HS-5 (cell line): Measurements from ENCODE around the gene DNM3.
"Not testable (repeated sequence)": the region's sequence is repeated elsewhere in the genome, so short reads cannot be mapped to it uniquely, and the experiment has no call there.

Experiments
- DNase-seq: peaks from one replicate; pipeline ENCODE4 v3.0.0-alpha.2; 2012; ENCODE audit warnings: low read depth

DNM3 gene

DNA sequence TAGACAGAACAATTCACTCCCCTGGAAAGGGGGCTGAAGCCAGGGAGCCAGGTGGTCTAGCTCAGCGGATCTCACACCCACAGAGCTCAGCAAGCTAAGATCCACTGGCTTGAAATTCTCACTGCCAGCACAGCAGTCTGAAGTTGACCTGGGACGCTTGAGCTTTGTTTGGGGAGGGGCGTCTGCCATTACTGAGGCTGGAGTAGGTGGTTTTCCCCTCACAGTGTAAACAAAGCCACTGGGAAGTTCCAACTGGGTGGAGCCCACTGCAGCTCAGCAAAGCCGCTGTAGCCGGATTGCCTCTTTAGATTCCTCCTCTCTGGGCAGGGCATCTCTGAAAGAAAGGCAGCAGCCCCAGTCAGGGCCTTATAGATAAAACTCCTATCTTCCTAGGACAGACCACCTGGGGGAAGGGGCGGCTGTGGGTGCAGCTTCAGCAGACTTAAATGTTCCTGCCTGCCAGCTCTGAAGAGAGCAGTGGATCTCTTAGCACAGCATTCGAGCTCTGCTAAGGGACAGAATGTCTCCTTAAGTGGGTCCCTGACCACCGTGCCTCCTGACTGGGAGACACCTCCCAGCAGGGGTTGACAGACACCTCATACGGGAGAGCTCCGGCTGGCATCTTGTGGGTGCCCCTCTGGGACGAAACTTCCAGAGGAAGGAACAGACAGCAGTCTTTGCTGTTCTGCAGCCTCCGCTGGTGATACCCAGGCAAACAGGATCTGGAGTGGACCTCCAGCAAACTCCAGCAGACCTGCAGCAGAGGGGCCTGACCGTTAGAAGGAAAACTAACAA is 183.8 kb downstream of the DNM3 start:
- DNase-seq, result not testable (repeated sequence)

DNA sequence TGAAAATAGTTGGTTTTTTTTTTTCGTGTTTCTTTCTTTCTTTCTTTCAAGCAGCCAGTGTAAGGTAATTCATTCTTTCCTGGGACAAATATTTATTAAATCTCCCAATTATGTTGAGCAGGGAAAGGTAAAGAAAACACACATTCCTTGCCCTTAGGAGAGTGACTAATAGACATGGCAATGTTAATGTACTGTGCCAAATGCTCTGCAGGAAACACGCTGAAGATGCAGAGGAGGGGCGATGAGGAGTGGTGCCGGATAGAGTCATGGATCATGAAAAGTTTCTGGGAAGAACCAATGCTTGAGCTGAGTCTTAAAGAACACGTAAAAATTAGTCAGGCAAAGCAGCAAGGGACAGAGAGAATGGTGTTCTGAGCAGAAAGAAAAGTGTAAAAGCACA is 199.2 kb downstream of the DNM3 start:
- DNase-seq, result no peak

DNA sequence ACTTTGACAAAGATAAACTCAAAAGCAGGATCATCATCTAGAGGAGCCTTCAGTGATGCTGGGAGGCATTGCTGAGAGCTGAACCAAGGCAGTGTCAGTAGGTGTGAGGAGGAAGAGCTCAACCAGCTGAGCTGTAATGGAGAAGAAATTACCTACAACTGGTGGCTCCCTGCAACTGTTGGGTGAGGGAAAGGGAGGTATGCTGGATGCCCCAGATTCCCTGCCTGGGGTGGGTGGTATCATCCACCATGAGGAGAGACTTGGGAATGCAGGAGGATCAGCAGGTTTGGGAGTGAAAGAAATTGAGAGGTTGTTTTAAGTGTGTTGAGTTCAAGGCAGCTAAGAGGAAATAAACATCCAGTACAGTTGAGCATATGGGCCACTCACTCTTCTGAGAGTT is 199.8 kb downstream of the DNM3 start:
- no peak for DNase-seq

DNA sequence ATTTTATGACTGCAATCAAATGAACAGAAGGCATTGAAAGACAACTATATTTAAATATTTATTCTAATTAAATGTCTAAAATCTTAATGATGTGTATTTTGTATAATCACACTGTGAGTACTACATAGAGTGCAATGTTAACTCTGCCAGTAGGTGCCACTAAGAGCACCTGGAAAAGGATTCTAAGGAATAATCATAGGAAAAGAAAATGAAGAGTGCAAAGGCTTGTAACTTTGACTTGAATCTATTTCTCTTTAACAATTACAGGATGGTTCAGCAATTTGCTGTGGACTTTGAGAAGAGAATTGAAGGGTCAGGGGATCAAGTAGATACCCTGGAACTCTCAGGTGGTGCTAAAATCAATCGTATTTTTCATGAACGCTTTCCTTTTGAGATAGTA is 200.4 kb downstream of the DNM3 start:
- DNase-seq, result no peak

DNA sequence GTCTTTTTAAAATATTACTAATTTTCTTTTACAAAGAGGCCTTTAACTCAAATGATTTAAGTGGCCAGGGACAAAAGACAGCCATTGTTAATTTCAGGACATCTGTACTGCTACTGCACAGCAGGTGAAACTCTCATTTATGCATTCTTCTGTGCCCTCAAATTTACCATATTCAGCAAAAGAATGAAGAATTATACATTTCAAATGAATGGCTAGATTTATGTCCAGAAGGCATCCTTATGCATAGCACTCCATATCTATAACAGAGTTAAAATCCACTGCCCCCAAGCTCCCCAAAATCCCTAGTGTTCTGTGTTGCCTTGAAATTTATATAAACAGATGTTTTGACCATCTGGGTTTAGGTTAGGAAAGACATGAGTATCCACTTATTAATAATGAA is 202.6 kb downstream of the DNM3 start:
- DNase-seq, result no peak

DNA sequence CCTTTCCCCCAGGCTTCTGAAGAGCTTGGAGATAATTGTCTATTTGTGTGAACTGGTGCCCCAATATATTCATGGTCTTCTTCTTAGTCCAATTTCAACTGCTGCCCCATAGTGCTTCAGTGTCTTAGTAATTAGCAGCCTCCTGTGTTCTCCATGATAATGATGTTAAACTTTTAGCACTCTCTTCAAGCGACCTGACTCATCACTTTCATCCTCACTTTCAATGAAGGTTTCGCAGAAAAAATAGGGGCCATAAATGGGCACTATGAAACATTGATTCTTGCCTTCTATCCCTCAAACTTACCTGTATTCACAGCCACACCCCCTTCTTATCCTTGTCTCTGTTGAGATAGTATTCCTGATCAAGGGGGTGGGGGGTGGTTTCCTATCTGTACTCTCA is 210.6 kb downstream of the DNM3 start:
- DNase-seq, result no peak

DNA sequence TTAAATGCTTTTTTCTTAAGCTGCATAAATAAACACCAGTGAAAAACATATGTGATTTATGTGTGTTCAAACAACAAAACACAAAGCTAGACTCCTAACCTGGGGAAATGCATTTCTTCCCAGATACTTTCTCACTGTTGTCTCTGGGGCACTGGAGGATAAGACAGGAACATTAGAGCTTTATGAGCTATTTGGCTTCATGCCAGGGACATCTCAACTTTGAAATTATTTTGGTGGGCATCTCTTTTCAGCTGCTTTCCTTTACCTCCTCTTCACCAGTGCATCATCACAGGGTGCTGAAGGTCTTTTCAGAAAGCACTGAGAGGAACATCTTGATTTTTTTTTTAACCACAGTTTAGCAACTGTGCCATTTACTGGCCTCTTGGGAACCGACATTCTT is 212.9 kb downstream of the DNM3 start:
- no peak for DNase-seq

DNA sequence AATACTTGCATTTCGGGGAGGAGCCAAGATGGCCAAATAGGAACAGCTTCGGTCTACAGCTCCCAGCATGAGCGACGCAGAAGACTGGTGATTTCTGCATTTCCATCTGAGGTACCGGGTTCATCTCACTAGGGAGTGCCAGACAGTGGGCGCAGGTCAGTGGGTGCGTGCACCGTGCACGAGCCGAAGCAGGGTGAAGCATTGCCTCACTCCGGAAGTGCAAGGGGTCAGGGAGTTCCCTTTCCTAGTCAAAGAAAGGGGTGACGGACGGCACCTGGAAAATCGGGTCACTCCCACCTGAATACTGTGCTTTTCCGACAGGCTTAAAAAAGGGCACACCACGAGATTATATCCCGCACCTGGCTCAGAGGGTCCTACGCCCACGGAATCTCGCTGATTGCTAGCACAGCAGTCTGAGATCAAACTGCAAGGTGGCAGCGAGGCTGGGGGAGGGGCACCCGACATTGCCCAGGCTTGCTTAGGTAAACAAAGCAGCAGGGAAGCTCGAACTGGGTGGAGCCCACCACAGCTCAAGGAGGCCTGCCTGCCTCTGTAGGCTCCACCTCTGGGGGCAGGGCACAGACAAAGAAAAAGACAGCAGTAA is 214.6 kb downstream of the DNM3 start:
- not testable (repeated sequence) for DNase-seq

DNA sequence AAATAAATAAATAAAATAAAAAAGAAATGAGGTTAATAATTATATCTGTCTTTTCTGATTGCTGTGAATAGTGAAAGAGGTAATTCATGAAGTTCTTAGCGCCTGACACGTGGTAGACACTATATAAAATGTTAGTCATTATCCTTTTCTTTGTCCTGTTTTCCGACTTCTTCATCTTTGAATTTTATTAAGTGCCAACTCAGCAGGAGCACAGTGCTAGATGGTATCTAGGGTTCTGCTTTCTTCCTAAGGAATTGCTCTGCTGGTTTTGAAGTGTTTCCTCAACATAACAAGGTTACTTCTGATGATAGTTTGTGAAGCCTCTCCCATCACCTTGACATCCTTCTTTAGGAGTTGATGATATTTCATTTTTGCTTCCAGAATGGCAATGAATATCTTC is 227.0 kb downstream of the DNM3 start:
- no peak for DNase-seq

DNA sequence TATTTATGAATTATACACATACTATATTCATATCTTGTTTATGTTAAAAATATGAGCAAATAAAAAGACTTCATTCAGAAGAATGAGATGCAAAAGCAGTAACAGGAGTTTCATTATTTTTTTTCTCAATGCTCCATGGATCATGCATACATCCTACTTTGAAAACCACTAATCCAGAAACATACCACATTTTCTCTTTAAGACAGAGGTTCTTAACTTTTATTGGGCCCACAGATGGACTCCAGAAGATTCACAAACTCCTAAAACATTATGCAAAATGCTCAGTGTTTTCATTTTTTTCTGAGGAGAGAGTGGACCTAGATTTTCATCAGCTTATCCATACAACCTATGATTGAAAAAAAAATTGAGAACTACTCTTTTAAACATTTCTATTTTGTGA is 227.8 kb downstream of the DNM3 start:
- DNase-seq, result no peak

DNA sequence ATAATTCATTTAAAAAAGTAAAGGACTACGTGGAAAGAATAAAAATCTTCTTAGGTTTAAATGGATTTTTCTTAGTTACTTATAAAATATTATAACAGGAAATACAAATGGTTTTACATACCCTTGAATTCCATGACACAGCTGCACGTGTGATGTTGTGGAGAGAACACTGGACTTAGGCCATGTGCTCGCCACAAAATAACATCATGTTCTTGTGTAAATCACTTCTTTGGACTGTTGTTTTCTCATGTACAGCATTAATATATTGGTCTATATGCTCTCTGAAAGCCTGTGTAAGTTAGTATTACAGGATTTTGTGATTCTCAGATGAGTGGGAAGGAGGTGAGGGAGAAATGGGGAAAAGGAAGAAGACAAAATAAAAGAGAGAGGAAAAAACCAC is 228.2 kb downstream of the DNM3 start:
- no peak for DNase-seq

DNA sequence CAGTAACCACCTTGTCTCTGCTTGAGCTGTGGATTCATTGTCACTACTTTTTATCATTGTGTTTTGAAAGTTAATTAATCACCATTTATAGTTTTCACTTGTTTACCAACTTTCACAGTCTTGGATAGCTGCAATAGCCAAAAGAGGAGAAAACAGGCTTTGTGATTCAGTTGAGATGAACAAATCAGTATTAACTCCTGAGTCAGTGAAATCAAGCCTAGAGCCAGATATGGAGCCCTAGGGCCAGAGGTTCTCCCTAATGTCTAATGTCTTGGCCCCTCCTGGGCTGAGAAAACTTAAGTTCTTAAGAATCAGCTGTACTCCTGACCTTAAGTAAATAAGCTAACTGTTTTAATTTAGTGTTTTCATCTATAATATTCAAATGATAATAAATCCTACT is 228.8 kb downstream of the DNM3 start:
- DNase-seq, result no peak

DNA sequence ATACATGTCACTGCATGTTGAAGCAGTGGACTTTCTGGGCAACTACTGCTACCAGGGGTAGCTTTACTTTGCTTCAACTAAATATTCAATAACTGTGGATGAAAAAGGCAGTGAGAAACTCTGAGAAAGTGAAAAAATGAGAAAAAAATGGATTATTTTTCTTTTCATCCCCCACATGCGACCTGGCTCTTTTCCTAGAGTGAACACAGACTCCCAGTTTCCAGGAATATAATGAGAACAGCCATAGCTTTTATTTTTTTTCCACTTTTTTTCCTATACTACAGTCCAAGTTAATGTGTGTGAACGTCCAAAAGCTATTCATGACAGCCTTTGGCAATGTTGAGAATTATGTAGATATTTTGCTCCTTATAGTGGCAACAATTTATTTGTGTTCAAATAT is 230.4 kb downstream of the DNM3 start:
- DNase-seq, result no peak

DNA sequence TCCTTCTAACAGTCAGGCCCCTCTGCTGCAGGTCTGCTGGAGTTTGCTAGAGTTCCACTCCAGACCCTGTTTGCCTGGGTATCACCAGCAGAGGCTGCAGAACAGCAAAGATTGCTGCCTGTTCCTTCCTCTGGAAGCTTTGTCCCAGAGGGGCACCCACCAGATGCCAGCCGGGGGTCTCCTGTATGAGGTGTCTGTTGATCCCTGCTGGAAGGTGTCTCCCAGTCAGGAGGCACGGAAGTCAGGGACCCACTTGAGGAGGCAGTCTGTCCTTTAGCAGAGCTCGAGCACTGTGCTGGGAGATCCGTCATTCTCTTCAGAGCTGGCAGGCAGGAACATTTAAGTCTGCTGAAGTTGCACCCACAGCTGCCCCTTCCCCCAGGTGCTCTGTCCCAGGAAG is 238.6 kb downstream of the DNM3 start:
- not testable (repeated sequence) for DNase-seq

DNA sequence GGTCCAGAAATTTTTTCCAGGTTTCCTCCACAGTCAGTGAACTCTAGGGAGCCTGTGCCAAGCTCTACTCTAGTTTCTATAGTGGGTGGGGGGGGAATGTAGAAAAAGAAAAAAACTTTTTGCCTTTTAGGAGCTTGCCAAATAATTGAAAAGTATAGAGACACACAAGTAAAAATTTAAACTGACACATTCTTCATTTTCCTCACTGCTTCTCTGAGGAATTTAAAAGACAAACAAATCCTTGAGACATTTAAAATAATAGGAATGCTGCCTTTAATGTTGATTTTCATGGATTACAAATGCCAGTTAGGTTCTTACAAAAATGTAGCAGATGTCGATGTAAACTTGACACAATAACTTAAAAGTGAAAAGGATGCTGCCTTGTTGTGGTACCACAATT is 241.9 kb downstream of the DNM3 start:
- DNase-seq, result no peak

DNA sequence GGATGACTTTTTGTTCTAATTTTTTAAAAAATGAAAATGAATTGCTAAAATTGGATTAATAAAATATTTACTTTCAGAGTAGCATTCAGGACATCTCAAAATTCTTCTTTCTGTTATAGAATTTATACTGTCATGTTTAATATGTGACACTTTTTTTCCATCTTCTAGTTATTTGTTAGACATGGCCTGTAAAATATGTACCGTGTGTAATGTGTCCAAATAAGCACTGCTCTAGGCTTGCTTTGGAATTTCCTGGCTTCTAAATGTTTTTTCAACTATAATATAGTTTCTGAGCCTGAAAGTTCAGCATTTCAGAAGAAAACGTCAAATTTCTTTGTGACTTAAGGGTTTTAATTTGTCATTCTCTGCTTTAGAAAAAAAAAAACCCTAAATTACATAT is 243.6 kb downstream of the DNM3 start:
- no peak for DNase-seq

DNA sequence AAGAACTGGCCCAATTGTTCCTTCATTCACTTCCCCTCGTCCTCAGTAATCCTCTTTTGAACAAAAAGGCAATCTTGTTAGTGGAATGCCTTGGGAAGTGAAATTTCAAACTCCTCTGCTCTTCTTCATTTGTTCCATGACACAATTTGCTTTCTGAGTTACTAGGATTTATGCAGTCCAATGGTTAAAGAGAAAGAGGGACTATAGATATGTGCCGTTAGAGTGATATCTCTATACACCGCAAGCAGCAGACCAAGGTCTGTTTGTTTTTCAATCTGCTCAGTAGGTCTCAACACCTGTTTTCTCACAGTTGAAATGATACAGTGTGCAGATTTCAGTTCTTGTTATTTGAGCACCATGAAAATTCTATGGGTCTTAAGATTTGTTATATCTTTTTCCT is 244.0 kb downstream of the DNM3 start:
- DNase-seq, result no peak

DNA sequence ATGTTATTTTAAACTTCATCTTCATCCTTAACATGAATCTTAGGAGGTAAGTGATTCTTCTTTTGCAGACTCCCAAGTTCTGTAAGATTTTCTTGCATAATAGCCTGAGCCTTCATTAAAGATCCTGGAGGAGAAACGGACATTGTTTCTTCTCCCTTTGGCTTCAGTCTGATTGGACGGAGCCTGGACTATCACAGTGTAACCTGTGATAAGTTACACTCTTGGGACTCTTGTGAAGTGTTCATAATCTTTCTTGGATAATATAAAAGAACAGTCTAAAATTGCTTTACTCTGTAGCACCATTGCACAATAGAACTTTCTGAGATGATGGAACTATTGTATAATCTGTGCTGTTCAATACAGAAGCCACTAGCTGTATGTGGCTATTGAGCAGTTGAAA is 244.8 kb downstream of the DNM3 start:
- no peak for DNase-seq

DNA sequence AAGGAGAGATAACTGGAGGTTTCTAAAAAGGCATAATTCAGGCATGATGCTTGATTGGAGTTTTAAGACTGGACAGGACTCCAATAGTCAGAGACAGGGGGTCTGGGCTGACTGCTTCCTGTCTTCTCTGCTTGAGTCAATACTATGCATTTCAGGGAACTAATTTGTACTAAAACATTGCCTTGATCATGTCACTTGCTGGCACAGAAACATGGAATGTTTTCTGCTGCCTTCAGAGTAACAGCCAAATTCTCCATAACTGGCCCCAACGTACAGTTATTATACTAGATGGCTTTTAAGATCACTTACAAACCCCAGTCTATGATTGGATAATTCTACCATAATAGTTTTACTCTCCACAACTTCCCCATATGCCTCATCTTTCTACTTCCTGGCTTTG is 247.0 kb downstream of the DNM3 start:
- DNase-seq, result no peak

DNA sequence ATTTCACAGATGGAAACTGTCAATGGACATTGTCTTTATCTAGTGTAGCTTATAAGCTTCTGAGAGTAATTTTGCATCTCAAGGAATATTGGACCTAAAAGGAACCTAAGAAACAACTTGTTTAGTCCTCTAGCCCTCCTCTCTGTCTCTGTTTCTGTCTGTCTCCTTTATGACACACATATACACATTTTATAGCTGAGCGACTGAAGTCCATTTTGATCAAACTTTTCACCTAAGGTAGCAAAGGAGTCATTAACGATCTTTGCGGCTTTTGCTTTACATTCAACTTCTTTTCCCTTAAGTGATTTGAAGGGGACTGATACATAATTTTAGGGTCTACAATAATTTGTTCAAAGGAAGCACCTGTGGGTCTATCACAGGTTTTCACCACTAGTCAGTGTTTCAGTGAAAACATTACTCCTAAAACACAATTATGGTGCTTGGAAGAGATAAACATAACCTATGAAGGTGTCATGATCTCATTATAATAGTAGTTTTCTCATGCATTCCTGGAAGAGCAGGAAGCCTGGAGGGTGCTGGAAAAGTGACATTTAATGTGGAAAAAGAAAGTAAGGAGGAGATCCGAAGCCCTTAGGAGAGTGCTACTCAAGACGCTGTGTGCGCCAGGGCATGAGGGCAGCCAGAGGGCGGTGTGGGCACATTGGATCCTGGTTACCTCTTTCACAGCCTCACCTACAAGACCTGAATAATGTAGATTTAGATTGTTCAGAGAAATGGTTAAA is 248.6 kb downstream of the DNM3 start:
- no peak for DNase-seq

DNA sequence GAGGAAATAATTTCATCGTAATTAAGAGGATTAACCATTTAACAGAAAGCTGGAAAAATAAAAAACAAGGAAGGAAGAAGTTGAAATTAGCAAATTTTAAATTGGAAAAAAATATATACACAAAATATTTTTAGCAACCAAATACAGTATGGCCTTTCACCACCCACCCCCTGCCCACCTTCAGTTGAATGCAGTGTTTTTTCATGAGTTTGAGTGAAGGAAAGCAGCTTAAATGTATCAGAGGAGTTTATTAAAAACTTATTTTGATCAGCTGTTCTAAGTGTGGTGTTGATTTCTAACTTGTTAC is 249.2 kb downstream of the DNM3 start:
- no peak for DNase-seq

DNA sequence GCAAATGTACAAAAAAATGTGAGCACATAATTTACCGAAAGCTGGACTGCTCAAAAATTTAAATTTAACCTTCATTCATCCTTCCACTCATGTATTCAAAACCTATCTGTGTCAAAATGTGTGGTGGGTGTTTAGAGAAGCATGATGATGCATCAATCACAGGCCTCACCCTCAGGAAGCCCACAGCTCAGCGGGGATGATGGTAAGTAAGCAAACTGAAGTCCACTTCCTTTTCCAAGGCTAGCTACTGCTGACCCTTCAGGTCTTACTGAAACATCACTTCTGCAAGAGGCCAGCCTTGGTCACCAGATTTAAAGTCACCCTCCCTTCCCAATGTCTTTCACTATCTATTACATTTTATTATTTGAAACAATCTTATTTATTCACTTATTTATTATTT is 254.5 kb downstream of the DNM3 start:
- no peak for DNase-seq

DNA sequence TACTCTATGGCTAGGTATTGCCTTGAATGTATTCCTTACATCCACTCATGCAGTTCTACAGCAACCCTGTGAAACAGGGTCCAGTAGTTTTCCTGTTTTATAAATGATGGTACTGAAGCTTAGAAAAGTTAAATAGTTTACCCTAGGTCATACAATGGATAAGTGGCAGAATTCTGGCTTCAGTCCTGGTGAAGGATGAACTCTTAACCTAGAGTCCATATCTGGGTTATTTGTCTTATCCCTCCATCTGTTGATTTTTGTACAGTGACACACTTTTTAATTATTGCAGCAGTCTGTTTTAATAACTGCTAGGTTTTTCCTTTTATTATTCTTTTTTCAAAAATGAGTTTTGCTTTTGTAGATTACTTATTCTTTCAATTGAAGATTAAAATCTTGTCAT is 263.9 kb downstream of the DNM3 start:
- no peak for DNase-seq
